GM19193 (cell line): Measurements from ENCODE around the gene CR1.

Experiments
- POLR2A ChIP-seq: IDR thresholded peaks from 4 replicates; pipeline ENCODE4 v1.6.1; 2011; ENCODE audit not compliant: insufficient read depth, insufficient read length; ENCODE audit errors: extremely low read depth

The CR1 gene

DNA sequence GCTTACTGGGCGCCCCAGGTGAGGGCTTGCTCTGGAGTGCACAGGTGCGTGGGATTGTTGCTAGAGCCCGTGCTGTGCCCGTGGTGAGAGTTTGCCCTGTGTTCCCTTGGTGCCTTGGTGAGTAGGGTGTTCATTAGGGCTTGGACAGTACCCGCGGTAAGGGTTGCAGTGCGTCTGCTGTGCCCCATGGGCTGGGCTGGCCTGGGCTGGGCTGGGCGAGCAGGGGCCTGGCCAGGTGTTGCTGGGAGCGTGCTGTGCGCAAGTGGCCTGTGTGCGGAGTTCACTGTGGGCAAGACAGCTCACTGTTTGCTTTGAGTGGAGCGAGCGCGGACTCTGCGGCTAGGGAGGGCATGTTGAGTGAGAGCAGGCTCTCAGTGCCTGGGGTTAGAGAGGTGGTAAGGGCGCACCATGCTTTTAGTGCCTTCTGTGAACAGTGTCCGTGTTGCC, 149.7 kb downstream of the CR1 start:
- no peak for TF ChIP-seq POLR2A

DNA sequence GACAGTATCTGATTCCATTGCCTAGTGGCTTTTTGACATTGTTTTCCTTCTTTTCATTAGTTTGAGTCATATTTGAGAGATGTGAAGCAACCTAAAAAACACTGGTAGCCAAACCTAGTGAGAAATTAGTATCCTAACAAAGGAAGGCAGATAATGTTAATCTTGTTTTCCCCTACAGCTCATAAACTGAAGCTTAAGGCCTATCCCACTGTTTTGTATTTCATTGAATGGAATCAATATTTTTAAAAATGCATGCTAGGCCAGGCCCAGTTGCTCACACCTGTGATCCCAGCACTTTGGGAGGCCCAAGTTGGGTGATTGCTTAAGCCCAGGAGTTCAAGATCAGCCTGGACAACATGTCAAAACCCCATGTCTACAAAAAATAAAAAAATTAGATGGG, 150.2 kb downstream of the CR1 start:
- no peak for TF ChIP-seq POLR2A

DNA sequence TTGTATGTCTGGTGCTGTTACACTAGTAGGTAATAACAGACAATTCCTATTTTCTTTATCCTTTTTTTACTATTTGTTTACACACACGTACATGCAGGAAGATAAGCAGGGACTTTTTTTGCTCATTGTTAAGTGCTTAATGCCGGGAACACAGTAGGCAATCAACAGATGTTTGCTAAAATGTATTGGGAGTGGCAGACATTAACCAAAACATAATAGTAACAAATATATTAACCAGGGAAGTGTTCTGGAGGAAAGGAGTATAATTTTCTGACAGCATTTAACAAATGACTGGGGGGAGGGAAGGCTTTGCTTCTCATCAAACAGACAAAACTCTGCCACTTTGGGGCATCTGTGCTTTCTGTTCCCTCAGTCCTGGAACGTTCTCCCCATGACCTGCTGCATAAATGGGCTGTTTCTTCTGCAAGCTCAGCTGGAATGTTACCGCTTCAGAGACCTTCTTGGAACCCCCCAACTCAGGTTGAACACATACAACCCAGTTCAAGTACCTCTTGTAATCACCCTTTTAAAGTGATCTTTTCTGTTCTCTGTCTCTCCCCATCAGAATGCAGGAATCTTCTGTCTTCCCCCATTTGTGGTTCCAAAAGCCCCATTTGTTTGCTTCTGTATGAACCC, 151.1 kb downstream of the CR1 start:
- TF ChIP-seq POLR2A = no peak

DNA sequence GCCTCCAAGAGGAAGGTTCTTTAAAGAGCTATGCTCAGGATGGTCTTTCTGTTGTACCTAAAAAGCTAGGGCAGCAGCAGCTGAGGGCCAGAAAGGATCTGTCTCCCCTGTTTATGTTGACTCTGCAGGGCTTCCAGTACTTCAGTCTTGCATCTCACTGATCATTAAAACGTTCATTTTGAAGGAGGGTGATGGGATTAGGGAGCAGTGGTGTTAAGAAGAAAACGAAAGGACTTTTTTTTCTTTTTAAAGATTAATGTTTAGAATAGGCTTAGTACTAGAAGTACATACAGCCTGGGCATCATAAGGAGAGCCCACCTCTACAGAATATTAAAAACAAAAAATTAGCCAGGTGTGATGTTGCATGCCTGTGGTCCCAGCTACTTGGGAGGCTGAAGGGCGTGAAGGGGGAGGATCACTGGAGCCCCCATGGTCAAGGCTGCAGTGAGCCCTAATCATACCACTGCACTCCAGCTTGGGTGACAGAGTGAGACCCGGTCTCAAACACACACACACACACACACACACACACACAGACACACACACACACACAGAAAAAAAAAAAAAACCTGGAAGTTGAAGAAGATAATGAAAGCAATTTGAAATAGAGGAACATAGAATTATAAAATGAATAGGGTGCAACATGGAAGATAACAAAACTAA, 151.8 kb downstream of the CR1 start:
- no peak for TF ChIP-seq POLR2A

DNA sequence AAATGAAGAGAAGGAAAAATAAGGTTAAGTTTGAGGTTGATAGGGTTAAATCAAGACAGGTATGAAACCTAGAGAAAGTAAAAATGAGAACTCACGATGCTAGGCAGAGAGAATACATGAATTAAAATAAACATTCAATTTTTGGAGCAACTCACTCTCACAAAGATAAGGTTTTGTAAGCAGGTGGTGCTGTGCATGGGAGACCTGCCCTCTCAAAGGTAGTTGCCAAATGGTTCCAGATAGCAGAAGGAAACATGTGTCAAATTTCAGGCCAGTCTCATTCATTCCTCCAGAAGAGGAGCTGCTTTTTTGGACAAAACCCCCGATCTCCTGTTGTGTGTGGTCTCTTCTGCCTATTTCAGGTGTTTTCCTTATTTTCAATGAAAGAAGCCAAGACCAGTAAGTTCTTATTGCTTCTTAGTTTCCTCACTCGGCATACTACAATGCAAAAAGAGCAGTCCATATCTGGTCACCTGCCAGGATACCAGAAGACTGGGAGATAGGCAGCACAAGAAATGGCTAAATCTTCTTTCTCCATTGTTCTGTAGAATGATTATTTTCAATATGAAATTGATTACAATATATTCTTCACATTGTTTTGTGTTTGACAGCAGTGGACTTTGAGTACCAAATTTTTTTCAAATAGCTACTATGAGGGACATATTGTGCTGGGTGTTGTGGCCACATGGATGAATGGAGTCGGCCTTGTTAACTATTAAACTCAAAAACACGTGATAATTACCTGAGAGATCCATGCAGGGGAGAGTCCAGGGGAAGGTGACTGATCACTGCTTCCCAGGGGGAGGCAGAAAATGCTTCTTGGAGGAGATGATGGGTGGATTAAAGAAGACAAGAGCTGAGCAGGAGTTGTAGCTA, 152.6 kb downstream of the CR1 start:
- TF ChIP-seq POLR2A = no peak

DNA sequence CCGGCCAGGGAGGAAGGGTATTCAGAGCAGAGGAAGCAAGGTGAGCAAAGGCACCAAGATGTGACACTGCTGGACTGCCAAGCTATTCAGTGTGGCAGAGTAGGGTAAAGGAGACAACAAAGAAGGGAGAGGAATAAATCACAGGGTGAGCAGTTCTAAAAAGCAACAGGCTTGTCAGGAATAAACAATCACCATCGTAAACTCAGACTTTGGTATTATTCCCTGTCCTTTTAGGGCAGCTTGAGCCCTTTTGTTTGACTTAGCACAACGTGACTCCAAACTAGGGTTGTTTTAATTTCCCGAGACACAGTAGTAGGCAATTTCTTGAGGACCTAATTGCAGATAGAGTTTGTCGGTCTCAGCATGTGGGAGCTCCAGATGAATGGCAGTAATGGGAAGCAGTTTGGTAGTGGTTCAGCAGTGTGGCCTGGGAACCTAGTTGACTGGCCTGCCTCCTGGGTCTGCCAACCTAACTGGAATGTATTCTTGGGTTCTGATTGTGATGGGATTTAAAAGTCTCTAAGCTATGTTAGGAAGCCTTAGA, 153.3 kb downstream of the CR1 start:
- no peak for TF ChIP-seq POLR2A

DNA sequence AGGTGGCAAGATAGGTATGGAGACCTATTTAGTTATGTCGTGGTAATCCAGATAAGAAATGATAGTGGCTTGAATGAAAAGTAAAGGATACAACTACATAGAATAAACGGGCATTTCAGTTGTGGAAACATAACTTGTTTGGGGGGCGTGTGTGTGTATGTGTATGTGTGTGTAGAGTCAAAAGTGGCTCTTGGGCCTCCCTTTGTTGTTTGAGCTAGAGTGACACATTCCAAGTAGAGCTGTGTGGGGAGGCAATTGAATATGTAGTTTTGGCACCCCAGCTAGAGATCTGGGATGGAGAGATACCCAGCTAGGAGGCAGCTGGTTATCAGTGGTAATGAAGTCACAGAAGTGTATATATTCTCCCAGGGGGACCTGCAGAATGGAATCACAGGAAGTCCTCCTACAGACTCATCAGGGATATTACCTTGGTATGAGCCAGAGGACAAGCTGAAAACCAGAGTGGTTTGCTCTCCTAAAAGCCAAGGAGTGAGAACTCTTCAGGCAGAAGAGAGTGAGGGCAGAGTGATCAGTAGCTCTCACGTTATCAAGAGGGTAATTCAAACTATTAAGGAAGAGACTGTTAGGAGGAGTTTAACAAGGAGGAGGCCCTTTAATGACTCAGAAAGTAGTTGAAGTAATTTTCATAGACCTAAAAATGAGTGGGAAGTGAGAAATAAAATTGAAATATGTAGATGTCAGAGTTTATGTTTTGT, 154.1 kb downstream of the CR1 start:
- TF ChIP-seq POLR2A = no peak

DNA sequence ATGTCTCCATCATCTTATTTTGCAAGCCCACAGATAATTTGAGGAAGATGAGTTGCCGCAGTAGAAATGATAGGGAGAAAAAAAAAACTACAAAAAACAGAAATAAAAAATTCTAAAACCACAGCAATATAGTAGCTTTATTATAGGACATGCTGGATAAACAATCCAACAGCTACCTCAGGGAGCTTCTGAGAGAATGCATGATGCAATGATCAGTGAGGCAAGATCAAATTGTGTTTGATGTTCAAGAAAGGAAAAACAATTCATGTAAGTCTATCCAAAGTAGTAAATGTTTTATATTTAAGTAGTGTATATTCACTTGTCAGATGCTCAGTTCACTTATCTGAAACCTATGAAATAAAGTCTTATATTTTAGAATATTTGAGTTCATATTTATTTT, 155.6 kb downstream of the CR1 start:
- TF ChIP-seq POLR2A = no peak

DNA sequence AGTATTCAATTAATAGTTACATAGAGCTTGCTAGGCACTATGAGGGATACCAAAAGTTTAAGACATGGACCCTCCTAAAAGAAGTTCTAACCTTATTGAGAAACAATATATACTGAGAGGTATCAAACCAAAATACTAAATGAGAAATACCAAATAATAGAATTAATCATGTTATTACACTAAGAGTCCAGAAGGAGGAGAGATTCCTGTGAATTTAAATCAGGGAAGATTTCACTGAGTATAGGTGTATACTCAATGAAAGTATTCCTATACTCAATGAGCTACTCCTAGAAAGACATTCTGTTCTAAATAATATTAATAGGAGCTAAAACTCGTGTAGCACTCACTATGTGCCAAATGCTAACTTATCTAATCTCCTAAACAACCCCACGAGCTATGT, 158.4 kb downstream of the CR1 start:
- TF ChIP-seq POLR2A = no peak

DNA sequence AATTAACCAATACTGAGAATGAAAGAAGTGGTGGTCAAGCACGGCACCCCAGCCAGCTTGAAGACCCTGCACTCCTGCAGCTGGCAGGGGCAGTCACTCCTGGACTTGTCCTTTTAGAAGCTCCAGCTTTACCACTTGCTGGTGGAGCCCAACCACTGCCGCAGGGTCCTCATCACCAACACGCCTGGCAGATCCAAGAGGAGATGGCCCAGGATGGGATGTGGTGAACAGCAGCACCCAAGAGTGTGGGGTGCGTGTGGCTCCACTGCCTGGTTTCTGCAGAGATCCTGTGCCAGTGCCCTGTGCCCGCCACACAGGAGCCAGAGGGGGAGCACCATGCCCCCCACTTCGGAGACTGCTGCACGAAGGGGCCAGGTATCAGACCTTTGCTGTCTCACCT, 162.5 kb downstream of the CR1 start:
- TF ChIP-seq POLR2A = no peak

DNA sequence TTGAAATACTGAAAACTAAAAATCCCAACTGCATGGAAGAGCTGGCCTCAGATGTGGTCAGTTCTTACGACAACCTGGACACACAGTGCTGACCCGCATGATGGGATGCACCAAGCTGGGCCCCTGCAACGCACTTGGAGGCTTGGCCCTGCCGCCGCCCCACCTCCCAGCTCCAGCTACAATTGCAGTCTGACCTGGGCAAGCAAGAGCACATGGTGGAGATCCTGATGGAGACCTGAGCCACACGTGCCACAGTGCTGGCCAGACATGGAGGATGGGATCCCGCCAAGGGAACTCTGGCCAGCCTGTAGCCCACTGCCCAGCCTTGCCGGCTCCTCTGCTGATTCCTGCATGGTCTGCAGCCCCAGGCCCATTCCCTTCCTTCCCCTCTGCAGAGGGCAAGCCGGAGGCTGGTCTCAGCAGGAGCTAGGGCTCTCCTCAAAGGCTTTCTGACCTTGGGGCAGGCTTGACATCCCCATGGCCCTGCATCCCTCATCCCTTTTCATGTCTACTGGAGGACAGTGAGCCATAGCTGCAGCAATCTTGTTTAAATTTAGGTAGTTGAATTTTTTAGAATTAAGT, 163.0 kb downstream of the CR1 start:
- no peak for TF ChIP-seq POLR2A

DNA sequence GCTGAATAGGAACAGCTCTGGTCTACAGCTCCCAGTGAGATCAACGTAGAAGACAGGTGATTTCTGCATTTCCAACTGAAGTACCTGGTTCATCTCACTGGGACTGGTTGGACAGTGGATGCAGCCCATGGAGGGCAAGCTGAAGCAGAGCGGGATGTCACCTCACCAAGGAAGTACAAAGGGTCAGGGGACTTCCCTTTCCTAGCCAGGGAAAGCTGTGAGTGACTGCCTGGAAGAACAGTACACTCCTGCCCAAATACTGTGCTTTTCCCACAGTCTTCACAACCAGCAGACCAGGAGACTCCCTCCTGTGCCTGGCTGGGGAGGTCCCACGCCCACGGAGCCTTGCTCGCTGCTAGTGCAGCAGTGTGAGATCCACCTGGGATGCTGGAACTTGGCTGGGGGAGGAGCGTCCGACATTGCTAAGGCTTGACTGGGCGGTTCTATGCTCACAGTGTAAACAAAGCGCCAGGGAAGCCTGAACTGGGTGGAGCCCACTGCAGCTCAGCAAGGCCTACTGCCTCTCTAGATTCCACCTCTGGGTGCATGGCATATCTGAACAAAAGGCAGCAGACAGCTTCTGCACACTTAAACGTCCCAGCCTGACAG, 163.7 kb downstream of the CR1 start:
- TF ChIP-seq POLR2A = no peak

DNA sequence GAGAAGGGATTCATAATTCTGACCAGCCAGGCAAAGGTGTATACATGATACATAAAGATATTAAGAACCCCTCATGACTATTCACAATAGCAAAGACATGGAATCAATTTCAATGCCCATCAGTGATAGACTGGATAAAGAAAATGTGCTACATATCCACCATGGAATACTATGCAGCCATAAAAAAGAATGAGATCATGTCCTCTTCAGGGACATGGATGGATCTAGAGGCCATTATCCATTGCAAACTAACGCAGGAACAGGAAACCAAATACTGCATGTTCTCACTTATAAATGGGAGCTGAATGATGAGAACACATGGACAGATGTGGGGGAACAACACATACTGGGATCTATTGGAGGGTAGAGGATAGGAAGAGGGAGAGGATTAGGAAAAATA, 170.4 kb downstream of the CR1 start:
- TF ChIP-seq POLR2A = no peak

DNA sequence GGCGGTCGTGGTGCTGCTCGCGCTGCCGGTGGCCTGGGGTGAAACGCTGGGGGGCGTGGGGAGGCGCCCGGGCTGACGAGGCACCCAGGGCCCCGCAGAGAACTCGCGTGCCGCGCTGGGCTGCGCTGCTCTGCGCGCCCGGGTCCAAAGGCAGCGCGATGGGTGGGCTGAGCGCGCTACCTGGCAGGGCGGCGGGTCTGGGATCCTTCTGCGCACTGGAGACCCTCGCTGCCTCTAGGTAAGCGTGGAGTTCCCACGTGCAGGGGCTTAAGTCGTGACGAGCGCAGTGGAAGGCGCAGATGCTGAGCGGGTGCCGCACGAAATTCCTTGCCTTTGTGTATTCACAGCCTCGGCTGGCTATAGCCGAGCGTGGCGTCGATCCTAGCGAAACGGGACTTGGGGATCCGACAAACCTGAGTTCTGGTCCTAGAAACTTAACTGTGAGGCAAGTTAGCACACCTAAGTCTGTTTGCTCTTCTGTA, 173.6 kb downstream of the CR1 start:
- no peak for TF ChIP-seq POLR2A

DNA sequence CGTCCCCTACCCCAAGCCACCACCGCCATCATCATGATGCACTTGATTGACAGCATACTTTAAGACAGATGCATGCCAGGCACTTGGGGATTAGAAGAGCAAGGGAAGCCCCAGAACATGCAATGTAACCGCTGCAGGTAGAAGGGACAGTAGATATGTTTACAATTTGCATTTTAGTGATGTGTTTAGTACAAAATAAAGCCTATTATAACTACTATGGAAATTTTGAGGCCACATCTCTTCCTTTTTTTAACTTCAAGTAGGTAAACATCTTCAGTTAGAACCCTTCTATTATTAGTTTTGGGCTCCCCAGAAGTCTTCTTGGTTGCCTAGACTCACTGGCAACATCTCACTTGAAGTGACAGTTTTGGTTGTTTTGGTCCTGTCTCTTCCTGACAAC, 174.2 kb downstream of the CR1 start:
- TF ChIP-seq POLR2A = no peak

DNA sequence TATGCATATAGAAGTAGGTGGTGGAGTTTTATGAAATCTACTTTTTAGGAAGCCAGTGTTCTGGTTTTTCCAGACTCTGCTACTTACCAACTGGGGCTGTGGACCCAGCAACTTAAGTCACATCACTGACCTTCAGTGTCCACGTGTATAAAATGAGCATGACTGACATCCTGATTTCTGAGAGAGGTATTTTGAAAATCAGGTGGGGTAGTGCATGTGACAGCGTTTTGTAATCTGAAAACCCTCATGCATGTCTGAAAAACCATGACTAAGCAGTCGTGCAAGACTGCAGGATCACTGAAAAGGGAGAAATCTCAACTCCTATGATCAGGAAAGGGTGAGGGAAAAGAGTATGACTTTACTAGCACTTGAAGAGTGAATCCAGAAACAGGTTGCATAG, 175.0 kb downstream of the CR1 start:
- no peak for TF ChIP-seq POLR2A
